H1 (cell line): ENCODE measurements around the gene TASOR2.

Experiments used
- CBX5 ChIP-seq: fragments of 300-800, 300-1000 bp; sonication (generic); IDR thresholded peaks from 2 replicates; pipeline ENCODE4 v1.7.1; 2016; ENCODE audit warnings: antibody characterized with exemption, low read length, low read depth
- CTCF ChIP-seq, 3 experiments: IDR thresholded peaks; 1 replicate in 2 of 3; 2 replicates in 1 of 3; pipeline versions ENCODE4 v1.5.1 to v1.6.1; 2011; ENCODE audit warnings: low read length in 3 of 3, mild to moderate bottlenecking in 3 of 3, inconsistent platforms in 2 of 3, low read depth in 1 of 3, moderate library complexity in 1 of 3; ENCODE audit not compliant: insufficient read depth in 1 of 3; ENCODE audit errors: control extremely low read depth in 1 of 3
- FOSL1 ChIP-seq: IDR thresholded peaks from 2 replicates; pipeline ENCODE4 v1.6.1; 2011; ENCODE audit warnings: mild to moderate bottlenecking, low read depth, low read length, moderate library complexity; ENCODE audit not compliant: insufficient read depth
- GTF2F1 ChIP-seq: IDR thresholded peaks from 2 replicates; pipeline ENCODE4 v1.6.1; 2012; ENCODE audit warnings: low read depth, low read length, improper control_type of control experiment, borderline replicate concordance
- RAD21 ChIP-seq, 2 experiments: IDR thresholded peaks in 1 of 2; conservative IDR thresholded peaks in 1 of 2; 2 replicates each; pipeline ENCODE4 v1.6.1; 2011; ENCODE audit warnings: low read depth in 2 of 2, low read length in 2 of 2, improper control_type of control experiment in 1 of 2, inconsistent platforms in 1 of 2, mild to moderate bottlenecking in 1 of 2, moderate library complexity in 1 of 2
- RBBP5 ChIP-seq: IDR thresholded peaks from 2 replicates; pipeline ENCODE4 v1.7.1; 2012; ENCODE audit warnings: low read depth, mild to moderate bottlenecking, inconsistent platforms, low read length, moderate library complexity, borderline replicate concordance
- RFX5 ChIP-seq: IDR thresholded peaks from 2 replicates; pipeline ENCODE4 v1.6.1; 2011; ENCODE audit warnings: low read depth, low read length, improper control_type of control experiment, borderline replicate concordance
- SIX5 ChIP-seq: IDR thresholded peaks from 2 replicates; pipeline ENCODE4 v1.6.1; 2011; ENCODE audit warnings: mild to moderate bottlenecking, low read depth, low read length
- SP4 ChIP-seq: IDR thresholded peaks from 2 replicates; pipeline ENCODE4 v1.6.1; 2012; ENCODE audit warnings: low read length, inconsistent platforms
- SRF ChIP-seq: IDR thresholded peaks from 2 replicates; pipeline ENCODE4 v1.6.1; 2011; ENCODE audit warnings: mild to moderate bottlenecking, low read depth, low read length, moderate library complexity
- TBP ChIP-seq: IDR thresholded peaks from 2 replicates; pipeline ENCODE4 v1.6.1; 2011; ENCODE audit warnings: low read depth, low read length, improper control_type of control experiment
- TCF12 ChIP-seq: IDR thresholded peaks from 2 replicates; pipeline ENCODE4 v1.6.1; 2011; ENCODE audit warnings: low read depth, mild to moderate bottlenecking, low read length
- ZNF274 ChIP-seq: IDR thresholded peaks from 2 replicates; pipeline ENCODE4 v1.7.0; 2012; ENCODE audit warnings: low read length, borderline replicate concordance; ENCODE audit errors: extremely low read depth
- TF ChIP-seq, protein P1 (sequence below): IDR thresholded peaks from 2 replicates; pipeline ENCODE4 v1.6.1; 2011; ENCODE audit warnings: low read length, improper control_type of control experiment

GRCh38 chr10:5634918-5635317 is 49.7 kb upstream of the TASOR2 start:
- TF ChIP-seq SRF = no peak
- TF ChIP-seq CTCF (IDR thresholded peaks at IDR 0.05; ENCODE audit: control extremely low read depth in 1 of 3, insufficient read depth in 1 of 3, low read depth in 1 of 3, low read length in 3 of 3) = no peak
- no peak for TF ChIP-seq RAD21 (IDR thresholded peaks at IDR 0.05 in 1 of 2, conservative IDR thresholded peaks at IDR 0.05 in 1 of 2; ENCODE audit: low read depth in 2 of 2, low read length in 2 of 2)
- TF ChIP-seq RBBP5 = no peak
- TF ChIP-seq RFX5 = no peak
- no peak for TF ChIP-seq CBX5
- no peak for TF ChIP-seq SP4
- no peak for TF ChIP-seq TCF12
- no peak for TF ChIP-seq ZNF274
- no peak for TF ChIP-seq TBP
- no peak for TF ChIP-seq FOSL1
- no peak for TF ChIP-seq GTF2F1
- TF ChIP-seq SIX5 = no peak
- TF ChIP-seq, protein P1, sequence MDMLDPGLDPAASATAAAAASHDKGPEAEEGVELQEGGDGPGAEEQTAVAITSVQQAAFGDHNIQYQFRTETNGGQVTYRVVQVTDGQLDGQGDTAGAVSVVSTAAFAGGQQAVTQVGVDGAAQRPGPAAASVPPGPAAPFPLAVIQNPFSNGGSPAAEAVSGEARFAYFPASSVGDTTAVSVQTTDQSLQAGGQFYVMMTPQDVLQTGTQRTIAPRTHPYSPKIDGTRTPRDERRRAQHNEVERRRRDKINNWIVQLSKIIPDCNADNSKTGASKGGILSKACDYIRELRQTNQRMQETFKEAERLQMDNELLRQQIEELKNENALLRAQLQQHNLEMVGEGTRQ = no peak
